ENCODE measurements around the gene ACOT12. TPM values are rescaled to one million over a fixed set of nuclear protein-coding genes. Genes with fewer than 3 reads are reported as not detected.

The ACOT12 gene
- total and polyA plus RNA-seq, 9 of the 15 experiments (the other 6 are each of a cell fraction or from before 2014, with no cell fraction given): 0.03 TPM; not detected in 8

DNA sequence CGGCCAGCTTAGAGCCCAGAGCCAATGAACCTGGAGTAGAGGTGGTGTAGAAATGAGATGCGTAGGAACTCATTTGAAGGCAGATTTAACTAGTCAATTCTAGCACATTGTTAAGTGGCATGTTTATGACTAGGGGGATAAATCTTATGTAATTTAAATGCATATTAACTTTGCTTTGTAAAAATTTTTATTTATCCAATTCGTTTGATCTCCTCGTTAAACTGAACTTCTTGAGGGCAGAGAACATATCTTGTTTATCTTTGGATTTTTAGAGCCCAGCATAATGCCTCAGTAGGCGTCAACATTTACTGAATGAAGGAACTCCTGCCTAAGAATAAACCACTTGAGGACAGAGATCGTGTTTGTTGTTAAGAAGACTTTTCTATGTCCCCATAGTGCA lies 41.1 kb upstream of the ACOT12 start (continued):
- TF ChIP-seq ILK (tag; IDR thresholded peaks at IDR 0.05; ENCODE audit: borderline replicate concordance, low read depth) (no peak), NFIC (IDR thresholded peaks at IDR 0.05) (no peak), ZNF644 (tag; IDR thresholded peaks at IDR 0.05; ENCODE audit: low read depth) (no peak), ZNF324 (CRISPR knock-in tag; IDR thresholded peaks at IDR 0.05) (no peak)

DNA sequence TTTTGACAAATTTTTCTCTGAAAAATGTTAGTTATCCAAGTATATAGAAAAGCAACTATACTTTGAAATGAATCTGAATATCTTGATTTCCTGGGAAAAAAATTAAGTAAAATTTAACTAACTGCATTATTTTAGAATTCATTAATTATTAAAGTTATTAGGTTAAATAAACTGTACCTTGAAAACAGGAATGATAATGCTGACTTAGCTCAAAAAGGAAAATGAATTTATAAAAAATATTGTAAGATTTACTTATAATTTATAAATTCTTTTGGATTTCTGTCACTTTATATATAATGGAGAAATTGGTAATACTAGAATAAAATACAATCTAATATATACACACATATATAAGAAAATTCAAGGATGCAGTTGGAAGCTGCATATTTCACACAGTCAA lies 36.1 kb upstream of the ACOT12 start:
- Histone ChIP-seq H3K4me2 (ENCODE audit: insufficient read depth, low read length) (no peak overlapping the region), H3K27ac (ENCODE audit: extremely low read depth, low read depth, low read length) (no peak overlapping the region), H3K4me3 (no peak overlapping the region), H2AFZ (ENCODE audit: low read depth, low read length) (no peak overlapping the region), H3K9me3 (replicated peaks; ENCODE audit: control insufficient read depth, insufficient read depth, low read depth, low read length) (no peaks in the 10 kb centered on the region), H3K27me3 (ENCODE audit: control insufficient read depth in 2 of 2, insufficient read depth in 2 of 2, low read length in 2 of 2) (no peaks in the 10 kb centered on the region), H3K9me1 (ENCODE audit: control insufficient read depth, insufficient read depth, low read length) (no peaks in the 10 kb centered on the region), H3K4me1 (replicated peaks in 1 of 2; ENCODE audit: control insufficient read depth in 2 of 2, insufficient read depth in 2 of 2, low read length in 2 of 2) (no peaks in the 10 kb centered on the region; a peak in 1 of 5 replicates), H3K9ac (ENCODE audit: insufficient read depth in 1 of 2, low read depth in 2 of 2, low read length in 2 of 2) (no peak overlapping the region), H3K36me3 (ENCODE audit: control insufficient read depth, insufficient read depth, low read length) (no peaks in the 10 kb centered on the region; the same call in 2 of the 3 replicates), H4K20me1 (replicated peaks; ENCODE audit: control insufficient read depth, insufficient read depth, low read length) (no peaks in the 10 kb centered on the region), H3K79me2 (ENCODE audit: control insufficient read depth, insufficient read depth, low read length) (no peaks in the 10 kb centered on the region)
- FAIRE-seq: no peak
- intact Hi-C loops (cut with micrococcal nuclease): loop anchor here (5.0 to 10.0 kb wide), 4 partner anchors 75 to 797 kb away; partner anchors contain the start of gene SSBP2
- in situ Hi-C loops (cut with MboI): loop anchor here (10.0 kb wide), 1 partner anchor 415 kb away; no protein-coding TSS in a partner anchor
- ATAC-seq: no peak
- TF ChIP-seq ZNF184 (CRISPR knock-in tag; IDR thresholded peaks at IDR 0.05): no peak
- TF ChIP-seq EZH2 (IDR thresholded peaks at IDR 0.05; ENCODE audit: borderline replicate concordance, low read depth, low read length): no peak
- TF ChIP-seq SRSF1 (IDR thresholded peaks at IDR 0.05; ENCODE audit: low read depth, low read length): no peak
- TF ChIP-seq C11orf30 (IDR thresholded peaks at IDR 0.05; ENCODE audit: low read depth): peak; percentile 79
- TF ChIP-seq HOMEZ (CRISPR knock-in tag; IDR thresholded peaks at IDR 0.05): no peak
- peak; percentile 57; the same call in 1 of the 2 replicates for TF ChIP-seq MAFK (IDR thresholded peaks at IDR 0.05; ENCODE audit: low read length)
- no peak for TF ChIP-seq ZNF253 (CRISPR knock-in tag; conservative IDR thresholded peaks at IDR 0.05)
- no peak for TF ChIP-seq SMAD3 (CRISPR knock-in tag; conservative IDR thresholded peaks at IDR 0.05)
- TF ChIP-seq SP2 (IDR thresholded peaks at IDR 0.05; ENCODE audit: extremely low read depth, low read depth, low read length, poor library complexity, severe bottlenecking): no peak
- no peak for TF ChIP-seq CSDE1 (IDR thresholded peaks at IDR 0.05)
- TF ChIP-seq KDM5B (IDR thresholded peaks at IDR 0.05; ENCODE audit: insufficient replicate concordance, low read depth, low read length): no peak
- no peak for TF ChIP-seq TFAM (CRISPR knock-in tag; conservative IDR thresholded peaks at IDR 0.05)
- no peak for TF ChIP-seq ARHGAP35 (IDR thresholded peaks at IDR 0.05; ENCODE audit: partially characterized antibody)
- TF ChIP-seq ZNF316 (IDR thresholded peaks at IDR 0.05): peak; percentile 93
- peak; percentile 34; the same call in 1 of the 2 replicates for TF ChIP-seq MAFF (IDR thresholded peaks at IDR 0.05; ENCODE audit: low read length)
- BruUV-seq (replicated peaks): no TSS peak
- ChIA-PET CTCF (ENCODE audit: low intra/inter-chr PET ratio) (interaction anchor here (0.6 kb wide), 1 partner anchor 1566 kb away, joined by 3 read pairs; no protein-coding TSS in a partner anchor), POLR2A (interaction anchor here (1.2 kb wide), 1 partner anchor 11 kb away, joined by 4 read pairs; no protein-coding TSS in a partner anchor)
- no peak for DNase-seq (ENCODE audit: extremely low read depth in 1 of 4, low spot score in 3 of 4)

Measured in K562 (cell line).